Activated naive CD8-positive, alpha-beta T cell treated with anti-CD3 and anti-CD28 coated beads, Interleukin-2, amount 50 U/mL, for 24 hours (primary cell): ENCODE results near the gene MYCBPAP.

Experiments used
- ATAC-seq: fragments of 150-1000 bp; cut with Tn5 transposase; one replicate; pipeline ENCODE4 v1.10.0; 2021
- DNase-seq: peaks from one replicate; pipeline ENCODE4 v3.0.0; 2021
- H3K27ac Mint-ChIP-seq: one replicate; pipeline ENCODE4 v1.8.0; 2021; ENCODE audit warnings: mild to moderate bottlenecking, mixed read lengths
- H3K27me3 Mint-ChIP-seq: one replicate; pipeline ENCODE4 v1.8.0; 2021; ENCODE audit warnings: mixed read lengths
- H3K36me3 Mint-ChIP-seq: one replicate; pipeline ENCODE4 v1.8.0; 2021; ENCODE audit warnings: low read depth, mixed read lengths
- H3K4me1 Mint-ChIP-seq: one replicate; pipeline ENCODE4 v1.8.0; 2021; ENCODE audit warnings: mixed read lengths
- H3K4me3 Mint-ChIP-seq: one replicate; pipeline ENCODE4 v1.8.0; 2021; ENCODE audit warnings: mild to moderate bottlenecking, moderate library complexity, mixed read lengths
- H3K9me3 Mint-ChIP-seq: one replicate; pipeline ENCODE4 v1.8.0; 2021; ENCODE audit warnings: mixed read lengths

The MYCBPAP gene

DNA sequence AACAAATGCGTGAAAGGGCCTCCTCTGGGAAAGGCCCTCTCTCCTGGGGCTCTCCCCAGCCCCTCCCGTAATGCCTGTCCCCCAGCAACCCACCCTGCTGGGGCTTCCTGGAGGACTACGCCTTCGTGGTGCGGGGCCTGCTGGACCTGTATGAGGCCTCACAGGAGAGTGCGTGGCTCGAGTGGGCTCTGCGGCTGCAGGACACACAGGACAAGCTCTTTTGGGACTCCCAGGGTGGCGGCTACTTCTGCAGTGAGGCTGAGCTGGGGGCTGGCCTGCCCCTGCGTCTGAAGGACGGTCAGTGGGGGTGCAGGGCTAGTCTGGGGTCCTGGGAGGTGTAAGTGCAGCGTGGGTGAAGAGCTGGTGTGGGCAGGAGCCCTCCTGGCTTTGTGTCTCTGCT is 43.6 kb downstream of the MYCBPAP start:
- DNase-seq: no peak
- Mint-ChIP-seq H3K4me3 (no peak overlapping the region), H3K27me3 (no peaks in the 10 kb centered on the region), H3K4me1 (peaks cover under 1% of the 10 kb centered on the region), H3K27ac (no peak overlapping the region), H3K36me3 (no peaks in the 10 kb centered on the region), H3K9me3 (no peaks in the 10 kb centered on the region)
- no peak for ATAC-seq

DNA sequence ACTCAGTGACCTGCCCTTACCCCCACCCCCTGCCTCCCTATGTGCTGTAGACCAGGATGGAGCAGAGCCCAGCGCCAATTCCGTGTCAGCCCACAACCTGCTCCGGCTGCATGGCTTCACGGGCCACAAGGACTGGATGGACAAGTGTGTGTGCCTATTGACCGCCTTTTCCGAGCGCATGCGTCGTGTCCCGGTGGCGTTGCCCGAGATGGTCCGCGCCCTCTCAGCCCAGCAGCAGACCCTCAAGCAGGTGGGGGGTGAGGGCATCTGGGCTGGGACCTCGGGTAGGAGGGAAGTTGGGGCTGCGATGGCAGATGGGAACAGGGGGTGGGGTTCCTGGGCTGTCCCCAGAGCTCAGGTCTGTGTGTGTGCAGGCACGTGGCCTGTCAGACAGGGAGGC is 46.0 kb downstream of the MYCBPAP start:
- H3K27ac Mint-ChIP-seq: no peak overlapping the region
- ATAC-seq: no peak
- H3K36me3 Mint-ChIP-seq: no peaks in the 10 kb centered on the region

DNA sequence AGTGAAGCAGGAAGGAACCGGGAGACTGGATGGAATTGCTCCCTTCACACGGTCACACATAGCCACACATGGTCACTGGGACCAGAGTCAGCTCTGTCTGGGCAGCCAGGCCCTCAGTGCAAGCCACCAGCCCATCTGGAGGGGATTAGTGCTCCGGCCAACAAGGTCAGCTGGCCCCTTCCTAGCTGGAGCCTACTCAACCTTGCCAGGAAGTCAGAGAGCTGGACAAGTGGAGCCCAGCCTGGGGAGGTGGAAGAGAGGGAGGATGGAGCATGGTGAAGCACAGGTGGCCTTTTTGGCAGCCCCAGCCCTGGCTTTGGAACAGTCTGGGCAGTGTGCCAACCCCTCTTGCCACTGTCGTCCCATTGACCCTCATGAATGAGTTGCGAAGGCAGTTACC is 48.6 kb downstream of the MYCBPAP start:
- ATAC-seq: no peak
- H3K9me3 Mint-ChIP-seq: no peaks in the 10 kb centered on the region
- no peaks in the 10 kb centered on the region for H3K36me3 Mint-ChIP-seq
- no peak for DNase-seq
- peaks cover 29% of the 10 kb centered on the region for H3K27me3 Mint-ChIP-seq
- no peak overlapping the region for H3K27ac Mint-ChIP-seq
- H3K4me3 Mint-ChIP-seq: no peak overlapping the region
- peaks cover 19% of the 10 kb centered on the region for H3K4me1 Mint-ChIP-seq

More for the DNA sequence above, 46.0 kb downstream of the MYCBPAP start:
- DNase-seq: no peak
- peaks cover 11% of the 10 kb centered on the region for H3K4me1 Mint-ChIP-seq
- H3K4me3 Mint-ChIP-seq: no peak overlapping the region
- peaks cover 18% of the 10 kb centered on the region for H3K27me3 Mint-ChIP-seq
- no peaks in the 10 kb centered on the region for H3K9me3 Mint-ChIP-seq

DNA sequence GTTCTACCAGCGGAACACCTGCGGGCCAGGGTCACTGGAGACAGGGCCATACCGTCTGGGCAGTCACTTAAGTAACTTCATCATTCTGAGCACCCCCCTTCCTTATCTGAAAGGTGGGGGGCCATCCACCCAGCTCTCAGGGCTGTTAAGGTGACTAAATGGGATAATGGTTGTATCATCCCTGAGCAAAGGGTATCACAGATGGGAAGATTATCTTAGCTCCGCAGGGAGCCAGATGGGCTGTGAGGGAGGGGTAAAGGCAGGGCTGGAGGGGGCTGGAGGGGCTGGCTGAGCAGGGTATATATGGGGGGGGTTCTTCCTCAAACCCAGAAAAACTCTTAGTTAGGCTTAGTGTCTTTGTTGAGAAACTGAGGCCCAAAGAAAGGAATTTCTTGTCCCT is 49.4 kb downstream of the MYCBPAP start:
- H3K4me3 Mint-ChIP-seq: no peak overlapping the region
- ATAC-seq (no peak), DNase-seq (no peak)
- H3K27ac Mint-ChIP-seq: no peak overlapping the region
- H3K4me1 Mint-ChIP-seq: peaks cover 23% of the 10 kb centered on the region
- H3K36me3 Mint-ChIP-seq: no peaks in the 10 kb centered on the region
- peaks cover 35% of the 10 kb centered on the region for H3K27me3 Mint-ChIP-seq
- H3K9me3 Mint-ChIP-seq: no peaks in the 10 kb centered on the region

DNA sequence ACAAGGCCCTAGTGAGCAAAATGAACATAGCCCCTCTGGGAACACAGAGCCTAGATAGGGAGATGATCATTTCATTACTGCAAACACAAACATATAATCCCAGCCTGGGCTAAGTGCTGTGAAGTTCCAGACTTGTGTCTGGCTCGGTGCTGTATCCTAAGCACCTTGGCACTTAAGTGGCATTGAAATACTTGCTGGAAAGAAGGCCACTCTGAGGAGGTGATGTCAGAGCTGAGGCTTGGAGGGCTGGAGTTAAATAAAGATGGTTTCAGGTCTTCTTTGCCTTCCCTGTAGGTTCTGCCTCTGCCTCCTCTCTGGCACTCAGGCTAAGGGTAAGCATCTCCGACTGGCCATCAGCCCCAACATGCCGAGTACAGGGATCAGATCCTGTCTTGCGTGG is 49.9 kb downstream of the MYCBPAP start:
- peaks cover 37% of the 10 kb centered on the region for H3K27me3 Mint-ChIP-seq
- H3K36me3 Mint-ChIP-seq: no peaks in the 10 kb centered on the region
- no peak for DNase-seq
- H3K4me1 Mint-ChIP-seq: peaks cover 23% of the 10 kb centered on the region
- no peaks in the 10 kb centered on the region for H3K9me3 Mint-ChIP-seq
- no peak for ATAC-seq
- H3K27ac Mint-ChIP-seq: no peak overlapping the region
- no peak overlapping the region for H3K4me3 Mint-ChIP-seq

DNA sequence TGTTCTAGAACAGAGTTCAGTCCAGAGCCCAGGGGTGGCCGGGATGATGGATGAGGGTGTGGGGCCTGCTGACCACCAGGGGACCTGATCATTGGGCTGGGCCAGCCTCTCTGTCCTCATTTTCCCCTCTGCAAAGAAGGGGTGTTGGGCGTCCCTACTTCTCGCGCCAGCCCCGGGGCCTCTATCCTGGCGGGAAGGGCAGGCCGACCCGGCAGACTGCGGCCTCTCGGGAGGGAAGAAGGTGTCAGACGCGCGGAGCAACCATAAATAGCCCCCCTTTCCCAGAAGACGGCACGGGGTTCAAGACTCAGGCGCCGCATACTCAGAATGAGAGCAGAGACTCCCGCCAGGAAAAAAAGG is 50.3 kb downstream of the MYCBPAP start:
- no peak overlapping the region for H3K4me3 Mint-ChIP-seq
- peaks cover 41% of the 10 kb centered on the region for H3K27me3 Mint-ChIP-seq
- H3K4me1 Mint-ChIP-seq: peaks cover 23% of the 10 kb centered on the region
- H3K9me3 Mint-ChIP-seq: no peaks in the 10 kb centered on the region
- DNase-seq: no peak
- no peaks in the 10 kb centered on the region for H3K36me3 Mint-ChIP-seq
- no peak overlapping the region for H3K27ac Mint-ChIP-seq
- no peak for ATAC-seq

DNA sequence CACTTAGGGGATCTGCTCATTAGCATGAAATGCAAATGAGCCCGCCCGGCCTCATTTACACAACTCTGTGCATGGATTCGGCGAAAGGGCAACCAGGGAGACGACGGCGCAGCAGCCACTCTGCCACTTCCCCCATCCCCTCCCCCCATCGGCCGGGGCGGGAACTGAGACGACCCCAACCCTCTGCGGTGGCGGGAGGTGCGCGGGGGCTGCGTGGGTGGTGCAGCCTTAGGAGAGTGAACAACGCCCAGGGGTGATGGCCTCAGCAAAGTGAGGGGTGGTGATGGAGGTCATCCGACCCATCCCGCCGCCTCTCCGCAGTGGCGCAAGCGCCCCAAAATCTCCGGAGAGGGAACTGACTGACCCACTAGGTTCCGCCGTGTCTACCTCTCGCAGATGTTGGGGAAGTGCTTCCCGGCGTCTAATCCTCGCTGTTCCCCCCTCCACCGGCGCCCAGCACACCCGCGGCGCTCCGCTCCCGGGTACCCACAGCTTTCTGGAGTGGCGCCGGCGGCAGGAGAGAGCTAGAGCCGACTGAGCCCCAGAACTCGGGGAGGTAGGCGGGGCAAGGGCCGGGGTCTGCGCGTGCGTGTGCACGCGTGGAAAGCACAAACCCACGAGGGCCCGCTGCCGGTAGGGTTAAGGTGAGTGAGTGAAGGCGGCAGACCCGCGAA is 50.8 kb downstream of the MYCBPAP start:
- DNase-seq: peak; percentile 39
- ATAC-seq: no peak
- Mint-ChIP-seq H3K27me3 (peaks cover 47% of the 10 kb centered on the region), H3K36me3 (no peaks in the 10 kb centered on the region), H3K9me3 (no peaks in the 10 kb centered on the region), H3K4me3 (peak overlapping the region; percentile 11), H3K4me1 (peaks cover 23% of the 10 kb centered on the region), H3K27ac (no peak overlapping the region)

DNA sequence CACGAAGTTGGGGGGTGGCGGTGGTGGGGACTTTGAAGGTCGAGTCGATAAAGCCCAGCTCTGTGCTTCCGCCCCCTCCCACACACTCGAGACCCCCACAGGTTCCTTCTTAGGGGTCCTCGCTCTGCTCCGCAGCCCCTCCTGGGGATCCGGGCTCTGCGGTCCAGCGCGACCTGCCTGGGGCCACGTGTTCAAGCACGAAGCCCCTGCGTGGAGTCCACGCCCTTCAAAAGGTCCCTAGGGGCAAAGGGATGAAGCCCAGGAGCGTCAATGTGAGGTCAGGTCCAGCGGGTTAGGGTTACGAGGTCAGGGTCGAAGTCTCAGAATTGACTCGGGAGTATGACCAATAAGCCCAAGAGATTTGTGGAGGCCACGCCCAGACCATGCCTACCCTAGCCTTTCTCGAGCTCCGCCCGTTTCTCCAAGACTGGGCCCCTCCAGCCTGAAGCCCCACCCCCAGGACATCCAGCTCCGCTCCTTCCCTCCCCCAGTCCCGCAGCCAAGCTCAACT is 51.5 kb downstream of the MYCBPAP start:
- Mint-ChIP-seq H3K36me3 (no peaks in the 10 kb centered on the region), H3K27ac (no peak overlapping the region), H3K4me3 (peak overlapping the region; percentile 62), H3K9me3 (no peaks in the 10 kb centered on the region), H3K27me3 (peaks cover 52% of the 10 kb centered on the region), H3K4me1 (peaks cover 24% of the 10 kb centered on the region)
- ATAC-seq: peak; percentile 50
- DNase-seq: peak; percentile 44

DNA sequence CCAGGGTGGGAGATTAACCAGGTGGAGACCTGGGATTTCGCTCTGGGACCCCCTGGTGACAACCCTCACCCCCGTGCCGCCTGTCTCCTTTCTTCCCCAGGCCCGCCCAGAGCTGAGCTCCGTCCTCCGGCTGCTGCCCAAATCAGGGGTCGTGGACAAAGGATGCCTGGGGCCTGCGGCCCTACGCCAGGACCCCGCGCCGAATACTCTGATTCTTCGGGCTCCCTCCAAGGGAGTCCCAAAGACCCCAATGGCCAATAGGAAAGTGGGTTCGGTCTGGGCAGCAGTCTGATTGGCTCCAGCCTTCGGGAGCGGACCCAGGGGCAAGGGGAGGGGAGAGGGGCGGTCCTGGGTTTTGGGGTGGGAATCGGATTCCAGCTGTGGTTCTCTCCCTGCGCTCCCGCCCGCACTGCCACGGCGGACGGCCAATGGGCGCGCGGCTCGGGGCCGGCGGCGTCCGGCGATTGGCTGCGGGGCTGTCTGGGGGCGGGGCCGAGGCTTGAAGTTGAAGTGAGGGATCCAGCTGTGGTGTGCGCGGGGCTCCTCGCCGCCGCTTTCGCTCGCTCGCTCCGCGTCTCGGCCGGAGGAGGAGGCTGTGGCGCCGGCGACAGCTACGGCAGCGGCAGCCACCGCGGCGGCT is 52.1 kb downstream of the MYCBPAP start, which contains the start of gene CACNA1G:
TSS of gene CACNA1G (plus strand) at position 531 of the 640 bp plus-strand sequence. CDS start 745 bp downstream, outside the sequence.
- H3K9me3 Mint-ChIP-seq: no peaks in the 10 kb centered on the region
- H3K36me3 Mint-ChIP-seq: no peaks in the 10 kb centered on the region
- H3K27ac Mint-ChIP-seq: no peak within 1 kb of the TSS
- peaks cover 28% of the 10 kb centered on the region for H3K4me1 Mint-ChIP-seq
- peaks cover 57% of the 10 kb centered on the region for H3K27me3 Mint-ChIP-seq
- ATAC-seq (peak; percentile 87), DNase-seq (peak; percentile 89)
- H3K4me3 Mint-ChIP-seq: peak within 1 kb of the TSS; percentile 62

DNA sequence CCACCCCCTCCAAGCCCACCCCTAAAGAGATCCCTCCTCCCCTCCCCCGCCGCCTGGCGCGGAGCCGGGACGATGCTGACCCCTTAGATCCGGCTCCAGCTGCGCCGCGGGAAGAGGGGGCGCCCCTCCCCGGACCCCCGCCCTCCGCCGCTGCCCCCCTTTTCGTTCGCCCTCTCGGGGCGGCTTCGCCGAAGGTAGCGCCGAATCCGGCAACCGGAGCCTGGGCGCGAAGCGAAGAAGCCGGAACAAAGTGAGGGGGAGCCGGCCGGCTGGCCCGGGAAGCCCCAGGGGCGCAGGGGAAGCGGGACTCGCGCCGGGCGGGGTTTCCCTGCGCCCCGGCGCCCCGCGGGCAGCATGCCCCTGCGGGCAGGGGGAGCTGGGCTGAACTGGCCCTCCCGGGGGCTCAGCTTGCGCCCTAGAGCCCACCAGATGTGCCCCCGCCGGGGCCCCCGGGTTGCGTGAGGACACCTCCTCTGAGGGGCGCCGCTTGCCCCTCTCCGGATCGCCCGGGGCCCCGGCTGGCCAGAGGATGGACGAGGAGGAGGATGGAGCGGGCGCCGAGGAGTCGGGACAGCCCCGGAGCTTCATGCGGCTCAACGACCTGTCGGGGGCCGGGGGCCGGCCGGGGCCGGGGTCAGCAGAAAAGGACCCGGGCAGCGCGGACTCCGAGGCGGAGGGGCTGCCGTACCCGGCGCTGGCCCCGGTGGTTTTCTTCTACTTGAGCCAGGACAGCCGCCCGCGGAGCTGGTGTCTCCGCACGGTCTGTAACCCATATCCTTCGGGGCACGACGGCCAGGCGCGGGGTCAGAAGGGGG is 52.9 kb downstream of the MYCBPAP start:
- H3K4me3 Mint-ChIP-seq: no peak overlapping the region
- peaks cover 65% of the 10 kb centered on the region for H3K27me3 Mint-ChIP-seq
- no peaks in the 10 kb centered on the region for H3K9me3 Mint-ChIP-seq
- ATAC-seq (no peak), DNase-seq (peak; percentile 33)
- no peak overlapping the region for H3K27ac Mint-ChIP-seq
- peaks cover 29% of the 10 kb centered on the region for H3K4me1 Mint-ChIP-seq
- H3K36me3 Mint-ChIP-seq: no peaks in the 10 kb centered on the region

DNA sequence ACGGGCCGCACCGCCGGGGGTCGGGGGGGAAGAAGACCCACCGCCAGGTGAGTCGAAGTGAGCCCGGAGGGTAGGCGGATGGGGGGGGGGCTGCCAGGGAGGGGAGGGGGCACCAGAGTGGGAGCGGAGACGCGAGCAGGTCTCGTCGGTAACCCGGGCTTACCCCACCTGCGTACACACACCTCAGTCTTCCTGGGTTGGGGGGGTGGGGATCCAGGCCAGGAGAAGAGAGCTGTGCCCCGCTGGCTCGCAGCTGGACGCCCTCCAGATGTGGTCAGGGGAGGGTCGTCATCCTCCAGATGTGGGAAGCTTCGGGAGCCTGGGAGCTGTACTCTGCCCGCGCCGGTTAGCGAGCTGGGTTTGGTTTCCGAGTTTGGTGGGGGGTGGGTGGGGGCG is 53.5 kb downstream of the MYCBPAP start:
- no peak overlapping the region for H3K4me3 Mint-ChIP-seq
- ATAC-seq: no peak
- H3K27ac Mint-ChIP-seq: no peak overlapping the region
- H3K4me1 Mint-ChIP-seq: peaks cover 29% of the 10 kb centered on the region
- no peaks in the 10 kb centered on the region for H3K36me3 Mint-ChIP-seq
- no peaks in the 10 kb centered on the region for H3K9me3 Mint-ChIP-seq
- DNase-seq: no peak
- H3K27me3 Mint-ChIP-seq: peaks cover 71% of the 10 kb centered on the region

DNA sequence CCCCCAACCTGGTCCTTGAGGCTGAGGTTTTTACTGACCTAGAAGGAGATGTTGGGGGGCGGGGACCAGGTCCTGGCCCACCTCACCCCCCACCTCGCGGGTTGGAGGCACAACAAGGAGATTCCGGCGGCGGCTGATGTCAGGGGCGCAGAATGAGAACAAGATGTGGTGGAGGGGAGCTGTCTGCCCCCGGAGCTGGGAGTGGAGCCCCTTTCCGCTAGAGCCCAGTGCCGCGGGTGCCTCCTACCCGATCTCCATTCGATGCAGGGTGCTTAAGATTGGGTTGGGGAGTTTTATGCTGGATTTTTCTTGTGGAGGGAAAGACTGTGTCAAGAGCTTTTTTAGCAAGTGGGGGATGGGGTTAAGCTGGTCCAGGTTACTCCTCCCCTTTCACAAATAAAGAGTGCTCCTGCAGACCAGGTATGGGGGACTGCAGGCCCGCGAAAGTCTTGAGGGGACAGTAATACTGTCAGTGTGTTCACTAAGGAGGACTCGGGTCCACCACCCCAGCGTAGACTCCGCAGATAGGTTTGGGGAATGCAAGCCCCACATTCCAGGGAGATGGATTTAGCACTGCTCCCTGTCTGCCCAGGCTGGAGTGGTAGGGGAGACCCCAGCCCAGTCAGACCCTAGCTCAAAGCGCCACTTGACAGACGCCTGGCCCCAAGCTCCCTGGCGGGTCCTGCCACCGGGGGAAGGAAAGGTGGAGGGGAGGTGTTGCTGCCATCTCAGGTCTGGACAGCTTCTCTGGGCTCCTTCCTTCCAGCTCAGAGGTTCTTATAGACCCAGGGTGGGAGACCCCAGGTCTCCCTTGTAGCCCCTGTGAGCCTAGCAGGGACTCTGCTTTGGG is 54.2 kb downstream of the MYCBPAP start:
- Mint-ChIP-seq H3K27ac (no peak overlapping the region), H3K4me3 (no peak overlapping the region), H3K27me3 (peaks cover 75% of the 10 kb centered on the region), H3K36me3 (no peaks in the 10 kb centered on the region), H3K4me1 (peaks cover 29% of the 10 kb centered on the region), H3K9me3 (no peaks in the 10 kb centered on the region)
- ATAC-seq: no peak
- DNase-seq: peak; percentile 21

DNA sequence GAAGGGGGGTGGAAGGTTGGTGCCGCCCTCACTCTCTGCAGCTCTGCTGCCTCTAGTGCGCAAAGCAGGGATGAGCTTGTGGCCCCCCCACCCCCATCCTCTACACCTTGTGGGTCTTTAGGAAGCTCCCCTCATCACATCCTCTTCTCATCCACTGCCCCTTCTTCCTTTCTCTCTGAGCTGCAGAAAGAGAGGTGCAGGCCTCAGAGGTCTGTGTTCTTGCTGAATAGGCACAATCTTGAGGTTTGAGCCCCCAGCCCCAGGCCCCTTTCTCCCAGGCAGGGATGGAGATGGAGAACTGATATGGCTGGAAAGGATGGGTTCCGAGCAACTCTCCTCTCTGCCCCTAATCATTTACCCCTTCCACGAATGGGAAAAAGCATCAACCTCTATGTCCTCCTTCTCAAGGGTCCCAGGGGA is 54.9 kb downstream of the MYCBPAP start:
- no peak for ATAC-seq
- H3K36me3 Mint-ChIP-seq: no peaks in the 10 kb centered on the region
- no peak for DNase-seq
- H3K9me3 Mint-ChIP-seq: no peaks in the 10 kb centered on the region
- no peak overlapping the region for H3K27ac Mint-ChIP-seq
- H3K4me3 Mint-ChIP-seq: no peak overlapping the region
- peaks cover 75% of the 10 kb centered on the region for H3K27me3 Mint-ChIP-seq
- peaks cover 29% of the 10 kb centered on the region for H3K4me1 Mint-ChIP-seq

DNA sequence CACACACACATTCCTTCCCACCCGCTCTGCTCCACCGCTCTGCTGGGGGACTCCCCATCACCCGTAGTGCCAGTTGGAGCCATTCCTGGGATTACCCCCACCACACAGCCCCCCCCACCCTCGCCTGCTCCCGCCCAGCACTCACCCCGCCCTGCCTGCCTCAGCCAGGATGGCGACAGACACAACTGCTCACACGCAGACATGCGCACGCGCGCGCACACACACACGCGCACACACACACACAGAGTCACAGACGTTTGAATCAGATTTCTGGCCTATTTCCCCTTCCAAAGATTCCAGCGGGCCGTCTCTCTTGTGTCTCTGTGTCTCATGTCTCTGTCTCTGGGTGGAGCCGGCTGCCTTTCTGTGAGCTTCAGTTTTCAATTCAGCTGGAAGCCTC is 56.7 kb downstream of the MYCBPAP start:
- Mint-ChIP-seq H3K4me1 (peaks cover 14% of the 10 kb centered on the region), H3K9me3 (no peaks in the 10 kb centered on the region), H3K27me3 (peaks cover 58% of the 10 kb centered on the region), H3K4me3 (no peak overlapping the region), H3K27ac (no peak overlapping the region), H3K36me3 (no peaks in the 10 kb centered on the region)
- ATAC-seq (no peak), DNase-seq (no peak)
